ENCODE measurements around the gene FBXO39. TPM values are rescaled to one million over a fixed set of nuclear protein-coding genes. Genes with fewer than 3 reads are reported as not detected.
A peak's percentile ranks its signal among the peaks of the same experiment; 100 is the strongest.

The FBXO39 gene
- total RNA-seq, 4 donors from 2014 or later = not detected

GRCh38 chr17:6752068-6752909, 23.7 kb upstream of the FBXO39 start:
- no peaks in the 10 kb centered on the region for H3K9me3 ChIP-seq
- in situ Hi-C loops (cut with MboI; ENCODE audit: low sequenced_read_pairs in 4 of 4) (no loop called here), intact Hi-C loops (cut with DNase I; ENCODE audit: low total_unique reads) (no loop called here)
- H3K4me3 ChIP-seq = no peak overlapping the region
- H3K27ac ChIP-seq = peak overlapping the region; percentile 71 to 87 (median 82)
- H3K4me1 ChIP-seq = peaks cover 14 to 17% of the 10 kb centered on the region in 2 donors
- no peaks in the 10 kb centered on the region for H3K36me3 ChIP-seq
- DNase-seq (peak; percentile 4 to 36), ATAC-seq (peak; percentile 60 to 61)
- H3K27me3 ChIP-seq = no peaks in the 10 kb centered on the region
- no peak for TF ChIP-seq POLR2A (IDR thresholded peaks at IDR 0.05)
- TF ChIP-seq CTCF (IDR thresholded peaks at IDR 0.05 in 4 of 5, conservative IDR thresholded peaks at IDR 0.05 in 1 of 5) = no peak

DNA sequence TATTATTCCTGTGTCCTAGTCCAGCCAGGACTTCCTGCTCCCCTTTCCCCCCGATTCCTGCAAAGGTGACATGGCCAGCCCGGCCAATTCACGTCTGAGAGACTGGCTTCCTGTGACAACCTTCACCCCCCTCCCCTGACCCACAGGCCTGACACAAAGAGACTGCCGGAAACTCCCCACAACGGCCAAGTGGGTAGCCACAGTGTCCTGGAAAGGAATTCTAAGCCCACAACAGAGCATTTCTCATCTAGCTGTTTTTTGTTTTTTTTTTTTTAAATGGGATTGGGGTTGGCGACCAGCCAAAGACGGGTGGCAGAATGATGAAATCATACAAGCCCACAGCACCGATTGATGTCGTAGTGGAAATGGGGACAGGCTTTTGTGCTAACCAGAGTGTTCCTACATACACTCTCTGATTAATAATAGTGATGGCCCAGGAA, 23.0 kb upstream of the FBXO39 start:
- in situ Hi-C loops (cut with MboI; ENCODE audit: low sequenced_read_pairs in 4 of 4) = no loop called here

GRCh38 chr17:6753546-6753945, 22.5 kb upstream of the FBXO39 start:
- H3K4me3 ChIP-seq = peak overlapping the region in 1 of 4 donors; percentile 13
- no peaks in the 10 kb centered on the region for H3K36me3 ChIP-seq
- ATAC-seq = no peak
- H3K27me3 ChIP-seq = no peaks in the 10 kb centered on the region
- no peak for DNase-seq
- peak overlapping the region; percentile 71 to 87 (median 82) for H3K27ac ChIP-seq
- H3K9me3 ChIP-seq = no peaks in the 10 kb centered on the region
- no peak for TF ChIP-seq CTCF (IDR thresholded peaks at IDR 0.05 in 4 of 5, conservative IDR thresholded peaks at IDR 0.05 in 1 of 5)
- no peak for TF ChIP-seq POLR2A (IDR thresholded peaks at IDR 0.05)
- intact Hi-C loops (cut with DNase I; ENCODE audit: low total_unique reads) (no loop called here), in situ Hi-C loops (cut with MboI; ENCODE audit: low sequenced_read_pairs in 4 of 4) (no loop called here)
- peaks cover 15 to 17% of the 10 kb centered on the region in 2 donors for H3K4me1 ChIP-seq

More for the DNA sequence above, 23.0 kb upstream of the FBXO39 start:
- Histone ChIP-seq H3K4me3 (no peak overlapping the region), H3K9me3 (no peaks in the 10 kb centered on the region), H3K27ac (peak overlapping the region; percentile 71 to 87 (median 82)), H3K4me1 (peaks cover 15 to 17% of the 10 kb centered on the region in 2 donors), H3K27me3 (no peaks in the 10 kb centered on the region), H3K36me3 (no peaks in the 10 kb centered on the region)
- TF ChIP-seq CTCF (IDR thresholded peaks at IDR 0.05 in 4 of 5, conservative IDR thresholded peaks at IDR 0.05 in 1 of 5) (no peak), POLR2A (IDR thresholded peaks at IDR 0.05) (no peak)
- DNase-seq (peak; percentile 14 to 39), ATAC-seq (peak; percentile 62 to 81)
- intact Hi-C loops (cut with DNase I; ENCODE audit: low total_unique reads) = no loop called here

- in situ Hi-C loops (cut with MboI; ENCODE audit: low sequenced_read_pairs in 4 of 4) = no loop called here
- peaks cover 15 to 17% of the 10 kb centered on the region in 2 donors for H3K4me1 ChIP-seq
These were observed 20.7 kb upstream of the FBXO39 start for GRCh38 chr17:6755281-6755680.

More at GRCh38 chr17:6755281-6755680, 20.7 kb upstream of the FBXO39 start:
- DNase-seq (no peak), ATAC-seq (no peak)
- intact Hi-C loops (cut with DNase I; ENCODE audit: low total_unique reads) = no loop called here
- no peaks in the 10 kb centered on the region for H3K27me3 ChIP-seq
- peaks cover 0 to 10% of the 10 kb centered on the region in 2 donors for H3K36me3 ChIP-seq
- H3K4me3 ChIP-seq = peak overlapping the region; percentile 53 to 63 (median 59)
- H3K27ac ChIP-seq = peak overlapping the region; percentile 80 to 87 (median 80)
- H3K9me3 ChIP-seq = no peaks in the 10 kb centered on the region
- TF ChIP-seq CTCF (IDR thresholded peaks at IDR 0.05 in 4 of 5, conservative IDR thresholded peaks at IDR 0.05 in 1 of 5) (no peak), POLR2A (IDR thresholded peaks at IDR 0.05) (no peak)

Data from gastrocnemius medialis (tissue), 4 donors.